GM19324 (cell line): Measurements from ENCODE around the gene LRRC37A.
"Not testable (repeated sequence)": the region's sequence is repeated elsewhere in the genome, so short reads cannot be mapped to it uniquely, and the experiment has no call there.

Source experiments
- ATAC-seq: cut with Tn5 transposase; IDR thresholded peaks from one replicate; pipeline ENCODE4 v1.9.1; 2021; ENCODE audit warnings: mild to moderate bottlenecking, moderate library complexity; ENCODE audit not compliant: unreplicated experiment, low FRiP score

Gene LRRC37A

GRCh38 chr17:46286764-46287221, 8.1 kb upstream of the LRRC37A start:
- ATAC-seq = not testable (repeated sequence)

GRCh38 chr17:46287587-46287986, 7.3 kb upstream of the LRRC37A start:
- ATAC-seq = not testable (repeated sequence)

GRCh38 chr17:46290906-46291546, 3.9 kb upstream of the LRRC37A start:
- peak; percentile 84 for ATAC-seq

GRCh38 chr17:46291618-46292017, 3.3 kb upstream of the LRRC37A start:
- peak; percentile 22 for ATAC-seq

GRCh38 chr17:46341220-46341619, 46.3 kb downstream of the LRRC37A start:
- not testable (repeated sequence) for ATAC-seq

GRCh38 chr17:46342131-46342530, 47.2 kb downstream of the LRRC37A start:
- not testable (repeated sequence) for ATAC-seq

- ATAC-seq = not testable (repeated sequence)
These were observed 53.4 kb downstream of the LRRC37A start for GRCh38 chr17:46348345-46348744.

GRCh38 chr17:46349060-46349459, 54.1 kb downstream of the LRRC37A start:
- ATAC-seq = not testable (repeated sequence)

GRCh38 chr17:46353856-46354255, 58.9 kb downstream of the LRRC37A start:
- ATAC-seq = not testable (repeated sequence)

- peak; percentile 45 for ATAC-seq
These were observed 66.3 kb downstream of the LRRC37A start for GRCh38 chr17:46361145-46361735.

- ATAC-seq = peak; percentile 86
These were observed 66.8 kb downstream of the LRRC37A start, which contains the start of gene ARL17B for GRCh38 chr17:46361755-46362154. ARL17B (minus strand) TSS chr17:46361766; CDS start chr17:46358397, 3,369 bp downstream.

GRCh38 chr17:46367520-46367919, 72.6 kb downstream of the LRRC37A start:
- ATAC-seq = not testable (repeated sequence)

- ATAC-seq = peak; percentile 81
These were observed 77.6 kb downstream of the LRRC37A start for GRCh38 chr17:46372236-46373229.

- ATAC-seq = not testable (repeated sequence)
These were observed 78.5 kb downstream of the LRRC37A start for GRCh38 chr17:46373418-46373817.

GRCh38 chr17:46383118-46383517, 88.2 kb downstream of the LRRC37A start:
- not testable (repeated sequence) for ATAC-seq

GRCh38 chr17:46385491-46385890, 90.6 kb downstream of the LRRC37A start:
- ATAC-seq = not testable (repeated sequence)
